Mucosa of rectum (tissue), 2 donors: ENCODE data around the gene NRGN.
A peak's percentile ranks its signal among the peaks of the same experiment; 100 is the strongest.

Source experiments
- H3K27ac ChIP-seq, 2 donors: one replicate each; pipeline ENCODE4 v1.7.0; 2013; ENCODE audit warnings: inconsistent platforms in 2 of 2, low read depth in 2 of 2, low read length in 2 of 2
- H3K27me3 ChIP-seq, 2 donors: one replicate each; pipeline ENCODE4 v1.7.0; 2013; ENCODE audit warnings: low read length in 2 of 2; ENCODE audit not compliant: control insufficient read depth in 2 of 2, insufficient read depth in 2 of 2
- H3K36me3 ChIP-seq, 2 donors: one replicate each; pipeline ENCODE4 v1.7.0; 2013; ENCODE audit warnings: low read length in 2 of 2; ENCODE audit not compliant: control insufficient read depth in 2 of 2, insufficient read depth in 2 of 2
- H3K4me1 ChIP-seq, 2 donors: one replicate each; pipeline ENCODE4 v1.7.0; 2013; ENCODE audit warnings: low read length in 2 of 2, mild to moderate bottlenecking in 1 of 2; ENCODE audit not compliant: control insufficient read depth in 2 of 2, insufficient read depth in 2 of 2
- H3K4me3 ChIP-seq, 2 donors: one replicate each; pipeline ENCODE4 v1.7.0; 2013; ENCODE audit warnings: low read length in 2 of 2
- H3K9ac ChIP-seq, 2 donors: one replicate each; pipeline ENCODE4 v1.7.0; 2013; ENCODE audit warnings: low read length in 2 of 2, low read depth in 1 of 2, mild to moderate bottlenecking in 1 of 2
- H3K9me3 ChIP-seq, 2 donors: one replicate each; pipeline ENCODE4 v1.7.0; 2013; ENCODE audit warnings: low read length in 2 of 2; ENCODE audit not compliant: control insufficient read depth in 2 of 2
- donor health status: healthy.
- donor health status: Normal muscosa, but diverticular disease.

The NRGN gene

DNA sequence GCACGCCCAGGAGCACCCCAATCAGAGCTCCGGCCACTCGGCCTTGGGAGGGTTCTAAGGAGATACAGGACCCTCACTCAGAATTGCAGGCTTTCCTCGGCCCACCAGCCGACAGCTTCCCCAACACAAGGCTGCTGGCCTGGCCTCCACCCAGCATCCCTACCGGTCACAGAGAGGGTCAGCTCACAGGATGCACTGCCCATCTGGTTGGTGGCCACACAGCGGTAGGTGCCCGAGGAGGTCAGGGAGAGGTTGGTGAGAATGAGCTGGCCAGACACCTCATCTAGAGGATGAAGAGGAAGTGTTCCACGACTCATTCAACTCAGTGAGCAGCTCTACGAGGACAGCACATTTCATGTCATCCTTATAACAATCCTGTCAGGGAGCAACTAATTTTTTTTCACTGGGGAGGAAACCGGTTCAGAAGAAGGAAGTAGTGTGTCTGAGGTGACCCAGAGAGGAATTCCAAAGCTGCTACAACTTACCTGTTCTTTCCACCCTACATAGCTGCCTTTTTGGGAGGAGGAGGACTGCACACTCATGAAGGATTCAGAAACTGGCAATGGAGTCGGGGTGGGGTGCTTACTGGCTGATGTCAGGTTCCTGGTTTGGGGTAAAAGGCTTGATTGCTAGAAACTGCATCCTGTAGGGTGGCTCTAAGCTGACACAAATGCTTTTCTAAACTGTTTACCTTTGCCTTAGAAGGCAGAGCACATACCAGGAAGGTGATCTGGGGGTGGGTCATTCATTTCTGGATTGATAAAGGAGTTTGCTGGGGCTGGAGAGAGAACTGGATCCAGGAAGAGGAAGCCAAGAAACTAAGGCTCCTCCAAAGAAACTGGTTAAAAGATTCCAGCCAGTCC lies 9.0 kb downstream of the NRGN start:
- Histone ChIP-seq H3K27ac (peak overlapping the region; percentile 55 to 93), H3K9me3 (no peaks in the 10 kb centered on the region), H3K4me3 (peak overlapping the region in 1 of 2 donors; percentile 7), H3K4me1 (peaks cover 40 to 48% of the 10 kb centered on the region in 2 donors), H3K9ac (peak overlapping the region in 1 of 2 donors; percentile 36), H3K36me3 (no peaks in the 10 kb centered on the region), H3K27me3 (peaks cover 0 to 3% of the 10 kb centered on the region in 2 donors)

DNA sequence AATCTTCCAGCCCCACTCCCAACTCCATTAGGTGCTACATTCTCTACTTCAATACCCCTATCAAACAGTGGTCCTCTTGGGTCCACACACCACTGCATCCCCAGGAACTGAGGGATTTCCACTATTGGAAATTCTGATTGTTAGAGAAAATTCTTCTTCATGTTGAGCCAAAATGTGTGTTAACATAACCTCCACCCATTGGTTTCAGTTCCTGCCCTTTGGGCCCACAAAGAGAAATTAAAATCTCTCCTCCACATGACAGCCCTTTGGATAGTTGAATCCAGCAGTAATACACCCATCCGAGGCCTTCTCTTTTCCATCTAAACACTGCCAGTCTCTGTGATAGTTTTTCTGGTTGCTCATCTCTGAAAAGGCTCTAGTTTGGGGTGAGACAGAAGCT lies 10.2 kb downstream of the NRGN start:
- H3K4me1 ChIP-seq = peaks cover 40 to 48% of the 10 kb centered on the region in 2 donors
- H3K4me3 ChIP-seq = no peak overlapping the region
- peaks cover 0 to 3% of the 10 kb centered on the region in 2 donors for H3K27me3 ChIP-seq
- H3K36me3 ChIP-seq = no peaks in the 10 kb centered on the region
- H3K27ac ChIP-seq = peak overlapping the region; percentile 14 to 49
- no peaks in the 10 kb centered on the region for H3K9me3 ChIP-seq
- H3K9ac ChIP-seq = no peak overlapping the region

DNA sequence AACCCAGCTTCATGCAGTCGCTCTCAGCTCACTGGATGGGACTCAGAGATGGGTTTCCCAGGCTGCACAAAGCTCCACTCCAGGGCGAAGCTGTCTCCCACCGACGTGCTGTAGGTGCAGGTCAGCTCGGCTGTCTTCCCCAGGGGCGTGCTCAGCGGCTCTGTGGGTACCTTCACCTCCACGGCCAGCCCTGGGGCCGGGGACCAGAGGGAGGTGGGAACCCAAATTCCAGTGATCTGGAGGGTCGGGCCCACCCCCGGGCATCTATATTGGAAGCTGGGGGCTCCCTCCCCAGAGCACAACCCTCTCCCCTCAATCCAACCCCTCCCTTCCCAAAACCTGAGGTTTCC lies 11.6 kb downstream of the NRGN start:
- peak overlapping the region; percentile 65 to 69 for H3K4me3 ChIP-seq
- peak overlapping the region; percentile 72 to 89 for H3K9ac ChIP-seq
- peaks cover 0 to 3% of the 10 kb centered on the region in 2 donors for H3K27me3 ChIP-seq
- H3K9me3 ChIP-seq = no peaks in the 10 kb centered on the region
- H3K27ac ChIP-seq = peak overlapping the region; percentile 89 to 93
- H3K4me1 ChIP-seq = peaks cover 34 to 48% of the 10 kb centered on the region in 2 donors
- no peaks in the 10 kb centered on the region for H3K36me3 ChIP-seq

GRCh38 chr11:124751741-124752470 lies 12.2 kb downstream of the NRGN start, which contains the start of gene VSIG2:
TSS of gene VSIG2 (minus strand) at chr11:124752255. CDS start at chr11:124752137, 118 bp downstream.
- H3K9ac ChIP-seq = peak within 1 kb of the TSS; percentile 72 to 89

DNA sequence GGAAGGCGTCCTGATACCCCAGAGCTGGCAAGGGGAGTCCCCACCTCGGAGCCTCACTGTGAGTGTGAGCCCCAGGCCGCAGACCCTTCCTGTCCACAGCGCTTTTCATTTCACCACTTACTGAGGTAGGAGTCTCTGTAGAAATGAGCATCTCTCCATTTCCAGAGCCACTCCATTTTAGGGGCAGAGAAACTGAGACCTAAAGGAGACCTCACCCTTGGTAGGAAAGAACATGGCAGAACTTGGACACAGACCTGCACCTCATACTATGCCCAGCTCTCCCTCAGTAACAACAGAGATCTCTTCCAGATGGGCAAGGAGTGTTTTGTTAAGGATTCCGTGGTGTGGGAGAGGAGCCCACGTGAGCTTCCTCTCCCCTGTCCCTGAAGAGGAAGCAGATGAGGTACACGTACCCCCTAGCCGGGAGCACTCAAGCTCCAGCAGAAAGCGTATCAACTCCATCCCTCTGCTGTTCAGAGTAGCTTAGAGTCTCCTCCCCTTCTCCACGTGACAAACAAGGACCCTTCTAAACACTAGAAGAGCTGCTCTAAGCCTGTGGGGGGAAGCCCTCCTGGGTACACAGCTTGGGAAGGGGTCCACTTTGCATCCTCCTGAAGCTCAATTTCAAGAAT lies 12.8 kb downstream of the NRGN start:
- H3K4me3 ChIP-seq = peak overlapping the region; percentile 65 to 69
- H3K9me3 ChIP-seq = no peaks in the 10 kb centered on the region
- peaks cover 29 to 41% of the 10 kb centered on the region in 2 donors for H3K4me1 ChIP-seq
- peak overlapping the region; percentile 72 to 89 for H3K9ac ChIP-seq
- H3K36me3 ChIP-seq = no peaks in the 10 kb centered on the region
- H3K27ac ChIP-seq = peak overlapping the region; percentile 89 to 93
- H3K27me3 ChIP-seq = peaks cover 0 to 3% of the 10 kb centered on the region in 2 donors

More at GRCh38 chr11:124751741-124752470, 12.2 kb downstream of the NRGN start, which contains the start of gene VSIG2:
- no peaks in the 10 kb centered on the region for H3K36me3 ChIP-seq
- peak within 1 kb of the TSS; percentile 65 to 69 for H3K4me3 ChIP-seq
- no peaks in the 10 kb centered on the region for H3K9me3 ChIP-seq
- H3K27me3 ChIP-seq = peaks cover 0 to 3% of the 10 kb centered on the region in 2 donors
- peak within 1 kb of the TSS; percentile 89 to 93 for H3K27ac ChIP-seq
- H3K4me1 ChIP-seq = peaks cover 34 to 48% of the 10 kb centered on the region in 2 donors

DNA sequence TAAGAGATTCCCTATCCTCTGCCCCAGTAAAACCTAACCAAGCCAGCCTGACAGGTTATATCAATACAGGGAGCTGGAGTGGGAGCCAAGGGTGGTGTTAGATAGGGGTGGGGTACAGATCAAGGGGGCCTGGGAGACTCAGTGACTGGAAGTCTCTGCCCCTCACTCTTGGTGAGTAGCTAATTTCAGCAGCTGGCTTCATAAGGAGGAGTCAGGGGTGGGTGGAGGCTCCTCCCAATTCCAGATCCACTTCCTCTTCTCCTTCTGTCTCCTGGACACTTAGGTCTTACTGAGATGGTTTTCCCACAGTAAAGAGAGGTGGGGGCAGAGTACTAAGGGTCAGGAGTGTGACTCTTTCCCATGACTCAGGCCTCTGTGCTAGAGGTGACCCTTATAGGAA lies 13.5 kb downstream of the NRGN start:
- peaks cover 0 to 3% of the 10 kb centered on the region in 2 donors for H3K27me3 ChIP-seq

GRCh38 chr11:124753624-124754023 lies 13.9 kb downstream of the NRGN start:
- Histone ChIP-seq H3K27me3 (peaks cover 0 to 2% of the 10 kb centered on the region in 2 donors), H3K4me3 (no peak overlapping the region), H3K27ac (no peak overlapping the region), H3K9me3 (no peaks in the 10 kb centered on the region), H3K36me3 (no peaks in the 10 kb centered on the region), H3K9ac (no peak overlapping the region), H3K4me1 (peaks cover 27 to 41% of the 10 kb centered on the region in 2 donors)

More for the DNA sequence above, 13.5 kb downstream of the NRGN start:
- H3K4me1 ChIP-seq = peaks cover 28 to 43% of the 10 kb centered on the region in 2 donors
- no peak overlapping the region for H3K4me3 ChIP-seq
- no peak overlapping the region for H3K9ac ChIP-seq
- H3K9me3 ChIP-seq = no peaks in the 10 kb centered on the region
- no peaks in the 10 kb centered on the region for H3K36me3 ChIP-seq
- H3K27ac ChIP-seq = no peak overlapping the region

DNA sequence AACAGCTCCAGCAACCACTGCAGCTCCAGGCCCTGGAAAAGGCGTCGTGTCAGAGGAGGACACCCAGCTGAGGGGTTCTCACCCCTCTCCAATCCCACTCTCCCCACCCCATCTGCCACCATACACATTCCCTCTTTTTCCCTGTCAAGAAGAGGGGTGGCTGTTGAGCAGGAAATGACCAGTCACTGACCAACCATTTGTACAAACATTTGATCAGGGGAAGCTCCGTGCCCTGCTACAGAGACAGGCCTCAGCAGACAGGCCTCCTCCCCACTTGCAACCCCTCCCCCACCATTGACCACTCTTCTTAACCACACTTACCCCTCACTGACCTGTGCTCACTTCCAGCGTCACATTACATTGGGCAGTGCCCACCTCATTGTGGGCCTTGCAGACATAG lies 14.6 kb downstream of the NRGN start:
- H3K27me3 ChIP-seq = peaks cover 0 to 4% of the 10 kb centered on the region in 2 donors
- peaks cover 27 to 43% of the 10 kb centered on the region in 2 donors for H3K4me1 ChIP-seq
- H3K36me3 ChIP-seq = no peaks in the 10 kb centered on the region
- H3K9me3 ChIP-seq = no peaks in the 10 kb centered on the region
- no peak overlapping the region for H3K4me3 ChIP-seq
- no peak overlapping the region for H3K27ac ChIP-seq
- H3K9ac ChIP-seq = no peak overlapping the region

- H3K9me3 ChIP-seq = no peaks in the 10 kb centered on the region
- H3K27ac ChIP-seq = no peak overlapping the region
- no peaks in the 10 kb centered on the region for H3K36me3 ChIP-seq
- peaks cover 0 to 4% of the 10 kb centered on the region in 2 donors for H3K27me3 ChIP-seq
- no peak overlapping the region for H3K9ac ChIP-seq
- peaks cover 27 to 39% of the 10 kb centered on the region in 2 donors for H3K4me1 ChIP-seq
- no peak overlapping the region for H3K4me3 ChIP-seq
Measured at GRCh38 chr11:124754710-124755109, 15.0 kb downstream of the NRGN start.
